SU-DHL-6 (cell line): ENCODE results near the gene GRIN3B.

Experiments used
- EZH2phosphoT487 ChIP-seq: fragments of 200-600 bp; sonication (generic), shearing (Covaris generic); conservative IDR thresholded peaks from 2 replicates; pipeline ENCODE4 v1.6.1; 2018; ENCODE audit warnings: mild to moderate bottlenecking, antibody characterized with exemption, low read length, moderate library complexity, mixed read lengths
- TF ChIP-seq, protein P1 (sequence below): fragments of 200-600 bp; sonication (generic); IDR thresholded peaks from one replicate; pipeline ENCODE4 v1.5.1; 2017; ENCODE audit warnings: antibody characterized with exemption, mild to moderate bottlenecking, low read length, moderate library complexity; ENCODE audit not compliant: insufficient read depth, poor library complexity, severe bottlenecking

DNA sequence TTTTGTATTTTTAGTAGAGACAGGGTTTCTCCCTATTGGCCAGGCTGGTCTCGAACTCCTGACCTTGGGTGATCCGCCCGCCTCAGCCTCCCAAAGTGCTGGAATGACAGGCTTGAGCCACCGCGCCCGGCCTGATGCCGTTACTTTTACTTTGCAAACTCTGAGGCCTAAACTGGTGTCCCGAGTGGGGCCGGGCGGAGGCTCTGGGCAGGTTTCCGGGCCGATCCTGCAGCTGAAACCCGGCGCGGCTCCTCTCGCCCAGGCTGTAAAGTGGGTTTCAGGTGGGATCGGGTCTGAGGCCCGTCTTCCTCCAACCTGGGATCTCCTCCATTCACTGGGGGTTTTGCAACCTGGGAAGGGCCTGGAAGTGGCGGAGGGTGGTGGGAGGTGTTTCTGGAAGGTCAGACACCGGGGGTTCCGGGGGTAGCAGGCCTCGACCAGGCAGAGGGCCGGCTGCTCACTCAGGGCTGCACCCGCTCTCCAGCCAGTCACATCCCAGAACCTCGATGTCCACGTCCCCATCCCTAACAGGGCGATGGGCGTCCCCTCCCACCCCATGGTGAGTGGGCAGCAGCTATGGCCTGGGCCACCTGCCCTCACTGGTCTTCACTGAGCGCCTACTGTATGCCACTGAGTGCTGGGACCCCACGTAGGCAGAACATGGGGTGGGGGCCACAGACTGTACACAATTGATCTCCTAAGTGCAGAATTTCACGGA lies 37.4 kb upstream of the GRIN3B start:
- TF ChIP-seq, protein P1, sequence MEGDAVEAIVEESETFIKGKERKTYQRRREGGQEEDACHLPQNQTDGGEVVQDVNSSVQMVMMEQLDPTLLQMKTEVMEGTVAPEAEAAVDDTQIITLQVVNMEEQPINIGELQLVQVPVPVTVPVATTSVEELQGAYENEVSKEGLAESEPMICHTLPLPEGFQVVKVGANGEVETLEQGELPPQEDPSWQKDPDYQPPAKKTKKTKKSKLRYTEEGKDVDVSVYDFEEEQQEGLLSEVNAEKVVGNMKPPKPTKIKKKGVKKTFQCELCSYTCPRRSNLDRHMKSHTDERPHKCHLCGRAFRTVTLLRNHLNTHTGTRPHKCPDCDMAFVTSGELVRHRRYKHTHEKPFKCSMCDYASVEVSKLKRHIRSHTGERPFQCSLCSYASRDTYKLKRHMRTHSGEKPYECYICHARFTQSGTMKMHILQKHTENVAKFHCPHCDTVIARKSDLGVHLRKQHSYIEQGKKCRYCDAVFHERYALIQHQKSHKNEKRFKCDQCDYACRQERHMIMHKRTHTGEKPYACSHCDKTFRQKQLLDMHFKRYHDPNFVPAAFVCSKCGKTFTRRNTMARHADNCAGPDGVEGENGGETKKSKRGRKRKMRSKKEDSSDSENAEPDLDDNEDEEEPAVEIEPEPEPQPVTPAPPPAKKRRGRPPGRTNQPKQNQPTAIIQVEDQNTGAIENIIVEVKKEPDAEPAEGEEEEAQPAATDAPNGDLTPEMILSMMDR: no peak
- no peak for TF ChIP-seq EZH2phosphoT487
